GM06990 (cell line): Measurements from ENCODE around the gene SERAC1.

Source experiments
- DNase-seq: peaks from one replicate; pipeline ENCODE4 v3.0.0-alpha.2; 2011; ENCODE audit not compliant: insufficient read length; ENCODE audit errors: extremely low read depth
- H3K27me3 ChIP-seq: replicated peaks from 2 replicates; pipeline ENCODE4 v1.6.0; 2011; ENCODE audit warnings: low read length; ENCODE audit not compliant: control insufficient read depth, insufficient read depth
- H3K36me3 ChIP-seq: 2 replicates; pipeline ENCODE4 v1.5.1; 2011; ENCODE audit warnings: low read length; ENCODE audit not compliant: control insufficient read depth, insufficient read depth
- H3K4me3 ChIP-seq: replicated peaks from 2 replicates; pipeline ENCODE4 v1.5.1; 2011; ENCODE audit warnings: low read depth, mild to moderate bottlenecking, control low read depth, low read length
- TF ChIP-seq, protein P1 (sequence below): IDR thresholded peaks from 2 replicates; pipeline ENCODE4 v1.5.1; 2011; ENCODE audit warnings: low read length, control low read depth, mild to moderate bottlenecking, inconsistent platforms; ENCODE audit not compliant: insufficient read depth, poor library complexity, severe bottlenecking

The SERAC1 gene

DNA sequence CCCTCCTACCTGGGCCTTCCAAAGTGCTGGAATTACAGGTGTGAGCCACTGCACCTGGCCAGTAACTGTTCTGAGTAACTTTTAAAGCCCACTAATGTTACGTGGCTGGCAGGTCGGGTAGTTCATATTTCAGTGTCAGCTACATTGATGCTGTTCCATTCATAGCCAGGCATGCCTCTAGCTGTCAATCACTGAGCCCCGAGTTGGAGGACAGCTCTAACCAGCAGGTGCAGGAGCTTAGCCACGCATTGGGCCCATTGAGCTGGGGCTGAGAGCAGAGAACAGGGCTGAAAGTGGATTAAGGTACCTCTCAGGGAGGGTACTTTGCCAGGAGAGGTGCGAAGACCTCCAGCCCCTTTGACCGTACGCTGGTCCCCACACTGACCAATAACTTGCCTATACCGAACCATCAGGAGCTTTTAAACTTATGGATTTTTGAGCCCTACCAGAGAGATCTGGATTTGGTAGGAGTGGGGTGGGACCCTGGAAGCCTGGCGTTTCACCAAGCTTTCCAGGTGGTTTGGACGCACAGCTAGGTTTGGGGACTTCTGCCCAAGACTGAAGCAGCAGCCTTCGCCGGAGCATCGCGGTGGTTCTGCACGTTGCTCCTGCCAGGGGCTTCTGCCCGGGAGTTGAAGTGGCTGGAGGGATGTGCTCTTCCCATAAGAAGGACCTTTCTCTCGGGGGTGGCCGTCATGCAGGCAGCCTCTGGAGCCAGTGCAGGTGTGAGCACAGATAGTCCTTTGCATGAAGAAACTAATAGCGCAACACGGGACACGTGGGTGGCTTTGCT, 82.6 kb downstream of the SERAC1 start:
- no peak for DNase-seq
- Histone ChIP-seq H3K4me3 (no peak overlapping the region), H3K27me3 (no peaks in the 10 kb centered on the region), H3K36me3 (peaks cover 12% of the 10 kb centered on the region)
- TF ChIP-seq, protein P1, sequence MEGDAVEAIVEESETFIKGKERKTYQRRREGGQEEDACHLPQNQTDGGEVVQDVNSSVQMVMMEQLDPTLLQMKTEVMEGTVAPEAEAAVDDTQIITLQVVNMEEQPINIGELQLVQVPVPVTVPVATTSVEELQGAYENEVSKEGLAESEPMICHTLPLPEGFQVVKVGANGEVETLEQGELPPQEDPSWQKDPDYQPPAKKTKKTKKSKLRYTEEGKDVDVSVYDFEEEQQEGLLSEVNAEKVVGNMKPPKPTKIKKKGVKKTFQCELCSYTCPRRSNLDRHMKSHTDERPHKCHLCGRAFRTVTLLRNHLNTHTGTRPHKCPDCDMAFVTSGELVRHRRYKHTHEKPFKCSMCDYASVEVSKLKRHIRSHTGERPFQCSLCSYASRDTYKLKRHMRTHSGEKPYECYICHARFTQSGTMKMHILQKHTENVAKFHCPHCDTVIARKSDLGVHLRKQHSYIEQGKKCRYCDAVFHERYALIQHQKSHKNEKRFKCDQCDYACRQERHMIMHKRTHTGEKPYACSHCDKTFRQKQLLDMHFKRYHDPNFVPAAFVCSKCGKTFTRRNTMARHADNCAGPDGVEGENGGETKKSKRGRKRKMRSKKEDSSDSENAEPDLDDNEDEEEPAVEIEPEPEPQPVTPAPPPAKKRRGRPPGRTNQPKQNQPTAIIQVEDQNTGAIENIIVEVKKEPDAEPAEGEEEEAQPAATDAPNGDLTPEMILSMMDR: no peak

DNA sequence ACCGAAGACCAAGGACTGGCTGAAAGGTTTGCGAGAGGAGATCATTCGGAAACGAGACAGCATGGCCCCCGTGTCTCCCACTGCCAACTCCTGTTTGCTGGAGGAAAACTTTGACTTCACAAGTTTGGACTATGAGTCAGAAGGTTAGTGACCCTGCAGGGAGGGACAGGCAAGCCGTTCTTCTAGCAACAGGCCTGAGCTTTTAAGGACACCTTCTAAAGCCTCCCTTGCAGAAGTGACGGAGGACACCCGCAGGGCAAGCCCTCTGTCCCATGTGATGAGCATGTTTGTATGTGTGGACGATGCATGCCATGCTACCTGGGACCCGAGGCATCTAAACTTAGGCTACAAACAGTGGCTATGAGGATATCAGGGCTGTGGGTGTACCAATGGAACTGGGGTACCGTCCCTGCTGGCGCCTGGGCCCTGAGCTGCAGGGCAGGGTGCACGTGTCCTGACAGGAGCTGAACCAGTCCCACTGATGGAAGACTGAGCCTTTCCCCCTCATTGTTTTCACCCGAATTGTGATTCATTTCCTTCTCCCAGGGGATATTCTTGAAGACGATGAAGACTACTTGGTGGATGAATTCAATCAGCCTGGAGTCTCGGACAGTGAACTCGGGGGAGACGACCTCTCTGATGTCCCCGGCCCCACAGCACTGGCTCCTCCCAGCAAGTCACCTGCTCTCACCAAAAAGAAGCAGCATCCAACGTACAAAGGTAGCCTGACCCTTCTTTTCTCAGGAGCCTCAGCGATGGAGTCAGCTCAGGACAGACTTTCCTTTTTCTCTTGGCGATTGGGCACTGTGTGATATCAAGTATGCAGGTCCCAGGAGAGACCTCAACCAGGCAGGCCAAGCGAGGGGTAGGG, 84.4 kb downstream of the SERAC1 start:
- Histone ChIP-seq H3K36me3 (peaks cover 10% of the 10 kb centered on the region), H3K27me3 (no peaks in the 10 kb centered on the region), H3K4me3 (no peak overlapping the region)
- no peak for DNase-seq
- TF ChIP-seq, protein P1: no peak

DNA sequence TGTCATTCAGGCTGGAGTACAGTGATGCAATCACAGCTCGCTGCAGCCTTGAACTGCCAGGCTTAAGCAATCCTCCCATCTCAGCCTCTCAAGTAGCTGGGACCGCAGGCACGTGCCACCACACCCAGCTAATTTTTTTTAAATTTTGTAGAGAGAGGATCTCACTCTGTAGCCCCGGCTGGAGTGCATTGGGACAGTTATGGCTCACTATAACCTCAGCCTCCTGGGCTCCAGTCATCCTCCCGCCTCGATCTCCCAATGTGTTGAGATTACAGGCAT, 86.5 kb downstream of the SERAC1 start:
- Histone ChIP-seq H3K27me3 (no peaks in the 10 kb centered on the region), H3K4me3 (no peak overlapping the region), H3K36me3 (peaks cover 8% of the 10 kb centered on the region)
- TF ChIP-seq, protein P1: no peak
- DNase-seq: no peak

- no peak for DNase-seq
- H3K4me3 ChIP-seq: no peak overlapping the region
- TF ChIP-seq, protein P1: no peak
- H3K27me3 ChIP-seq: no peaks in the 10 kb centered on the region
- H3K36me3 ChIP-seq: peaks cover 6% of the 10 kb centered on the region
Measured at GRCh38 chr6:158080849-158081656, 87.0 kb downstream of the SERAC1 start.

- Histone ChIP-seq H3K27me3 (no peaks in the 10 kb centered on the region), H3K4me3 (no peak overlapping the region), H3K36me3 (peaks cover 2% of the 10 kb centered on the region)
- DNase-seq: no peak
- TF ChIP-seq, protein P1: no peak
Measured at GRCh38 chr6:158078320-158078719, 89.7 kb downstream of the SERAC1 start.
